ENCODE results near the gene PARD3. TPM values are rescaled to one million over a fixed set of nuclear protein-coding genes. Genes with fewer than 3 reads are reported as not detected.

Gene PARD3
- total RNA-seq, 2 experiments from 2014 or later = 3.6 to 4.0 TPM

- no peaks in the 10 kb centered on the region for H3K9me3 Mint-ChIP-seq
- CTCF ChIA-PET = interaction anchor here (0.5 kb wide), 1 partner anchor 60 kb away, joined by 3 read pairs; no protein-coding TSS in a partner anchor
Observed at GRCh38 chr10:34792881-34793280, 22.2 kb downstream of the PARD3 start.

GRCh38 chr10:34791947-34792346 lies 23.1 kb downstream of the PARD3 start:
- Mint-ChIP-seq H3K9me3 (no peaks in the 10 kb centered on the region), H3K4me3 (no peak overlapping the region), H3K27ac (no peak overlapping the region), H3K27me3 (ENCODE audit: low read depth) (peaks cover 10% of the 10 kb centered on the region), H3K4me1 (ENCODE audit: low read depth) (no peaks in the 10 kb centered on the region), H3K36me3 (ENCODE audit: low read depth) (no peaks in the 10 kb centered on the region)
- no peak for DNase-seq
- intact Hi-C loops (cut with micrococcal nuclease) = no loop called here
- CTCF ChIA-PET = no interaction called here

More at GRCh38 chr10:34792881-34793280, 22.2 kb downstream of the PARD3 start:
- peaks cover 10% of the 10 kb centered on the region for H3K27me3 Mint-ChIP-seq (ENCODE audit: low read depth)
- H3K27ac Mint-ChIP-seq = no peak overlapping the region
- H3K4me3 Mint-ChIP-seq = no peak overlapping the region
- no peak for DNase-seq
- H3K36me3 Mint-ChIP-seq (ENCODE audit: low read depth) = no peaks in the 10 kb centered on the region
- intact Hi-C loops (cut with micrococcal nuclease) = no loop called here
- no peaks in the 10 kb centered on the region for H3K4me1 Mint-ChIP-seq (ENCODE audit: low read depth)

- no peak overlapping the region for H3K4me3 Mint-ChIP-seq
- intact Hi-C loops (cut with micrococcal nuclease) = no loop called here
- H3K4me1 Mint-ChIP-seq (ENCODE audit: low read depth) = no peaks in the 10 kb centered on the region
- CTCF ChIA-PET = no interaction called here
- no peaks in the 10 kb centered on the region for H3K9me3 Mint-ChIP-seq
- peaks cover 10% of the 10 kb centered on the region for H3K27me3 Mint-ChIP-seq (ENCODE audit: low read depth)
- no peak overlapping the region for H3K27ac Mint-ChIP-seq
- no peaks in the 10 kb centered on the region for H3K36me3 Mint-ChIP-seq (ENCODE audit: low read depth)
- no peak for DNase-seq
Observed at GRCh38 chr10:34791228-34791627, 23.9 kb downstream of the PARD3 start.

- intact Hi-C loops (cut with micrococcal nuclease) = no loop called here
- no peaks in the 10 kb centered on the region for H3K4me1 Mint-ChIP-seq (ENCODE audit: low read depth)
- no peak overlapping the region for H3K27ac Mint-ChIP-seq
- peaks cover 10% of the 10 kb centered on the region for H3K27me3 Mint-ChIP-seq (ENCODE audit: low read depth)
- CTCF ChIA-PET = no interaction called here
- no peaks in the 10 kb centered on the region for H3K36me3 Mint-ChIP-seq (ENCODE audit: low read depth)
- no peak for DNase-seq
- H3K4me3 Mint-ChIP-seq = no peak overlapping the region
- no peaks in the 10 kb centered on the region for H3K9me3 Mint-ChIP-seq
Observed at GRCh38 chr10:34789966-34790506, 25.1 kb downstream of the PARD3 start.

- Mint-ChIP-seq H3K4me1 (ENCODE audit: low read depth) (no peaks in the 10 kb centered on the region), H3K27me3 (ENCODE audit: low read depth) (peaks cover 9% of the 10 kb centered on the region), H3K4me3 (no peak overlapping the region), H3K9me3 (no peaks in the 10 kb centered on the region), H3K27ac (no peak overlapping the region), H3K36me3 (ENCODE audit: low read depth) (no peaks in the 10 kb centered on the region)
- intact Hi-C loops (cut with micrococcal nuclease) = no loop called here
- CTCF ChIA-PET = no interaction called here
- DNase-seq = no peak
Observed at GRCh38 chr10:34786464-34786863, 28.6 kb downstream of the PARD3 start.

GRCh38 chr10:34781711-34782110 lies 33.4 kb downstream of the PARD3 start:
- CTCF ChIA-PET = no interaction called here
- Mint-ChIP-seq H3K4me3 (no peak overlapping the region), H3K9me3 (no peaks in the 10 kb centered on the region), H3K27me3 (ENCODE audit: low read depth) (peaks cover 22% of the 10 kb centered on the region), H3K36me3 (ENCODE audit: low read depth) (no peaks in the 10 kb centered on the region), H3K27ac (no peak overlapping the region), H3K4me1 (ENCODE audit: low read depth) (peaks cover 10% of the 10 kb centered on the region)
- DNase-seq = no peak
- intact Hi-C loops (cut with micrococcal nuclease) = no loop called here

- CTCF ChIA-PET = no interaction called here
- intact Hi-C loops (cut with micrococcal nuclease) = no loop called here
- Mint-ChIP-seq H3K4me3 (peak overlapping the region; percentile 2), H3K27me3 (ENCODE audit: low read depth) (peaks cover 24% of the 10 kb centered on the region), H3K9me3 (no peaks in the 10 kb centered on the region), H3K4me1 (ENCODE audit: low read depth) (peaks cover 10% of the 10 kb centered on the region), H3K36me3 (ENCODE audit: low read depth) (no peaks in the 10 kb centered on the region), H3K27ac (no peak overlapping the region)
- DNase-seq = peak; percentile 9
Observed at GRCh38 chr10:34780818-34781380, 34.2 kb downstream of the PARD3 start.

- Mint-ChIP-seq H3K27me3 (ENCODE audit: low read depth) (peaks cover 27% of the 10 kb centered on the region), H3K36me3 (ENCODE audit: low read depth) (no peaks in the 10 kb centered on the region), H3K27ac (no peak overlapping the region), H3K4me1 (ENCODE audit: low read depth) (peaks cover 10% of the 10 kb centered on the region), H3K9me3 (no peaks in the 10 kb centered on the region), H3K4me3 (no peak overlapping the region)
- DNase-seq = no peak
- CTCF ChIA-PET = interaction anchor here (0.6 kb wide), 1 partner anchor 75 kb away, joined by 3 read pairs; no protein-coding TSS in a partner anchor
- intact Hi-C loops (cut with micrococcal nuclease) = no loop called here
Observed at GRCh38 chr10:34778237-34778636, 36.9 kb downstream of the PARD3 start.

GRCh38 chr10:34776090-34776690 lies 38.9 kb downstream of the PARD3 start:
- H3K4me1 Mint-ChIP-seq (ENCODE audit: low read depth) = peaks cover 9% of the 10 kb centered on the region
- H3K36me3 Mint-ChIP-seq (ENCODE audit: low read depth) = no peaks in the 10 kb centered on the region
- H3K4me3 Mint-ChIP-seq = no peak overlapping the region
- DNase-seq = no peak
- CTCF ChIA-PET = interaction anchor here (0.6 to 0.9 kb wide), 2 partner anchors 32 to 642 kb away, joined by 3 to 4 read pairs; no protein-coding TSS in a partner anchor
- H3K9me3 Mint-ChIP-seq = no peaks in the 10 kb centered on the region
- intact Hi-C loops (cut with micrococcal nuclease) = no loop called here
- no peak overlapping the region for H3K27ac Mint-ChIP-seq
- peaks cover 23% of the 10 kb centered on the region for H3K27me3 Mint-ChIP-seq (ENCODE audit: low read depth)

GRCh38 chr10:34775044-34775637 lies 40.0 kb downstream of the PARD3 start:
- Mint-ChIP-seq H3K27me3 (ENCODE audit: low read depth) (peaks cover 21% of the 10 kb centered on the region), H3K4me1 (ENCODE audit: low read depth) (peaks cover 2% of the 10 kb centered on the region), H3K27ac (no peak overlapping the region), H3K9me3 (no peaks in the 10 kb centered on the region), H3K4me3 (no peak overlapping the region), H3K36me3 (ENCODE audit: low read depth) (no peaks in the 10 kb centered on the region)
- intact Hi-C loops (cut with micrococcal nuclease) = no loop called here
- DNase-seq = no peak
- CTCF ChIA-PET = no interaction called here

- H3K4me3 Mint-ChIP-seq = no peak overlapping the region
- intact Hi-C loops (cut with micrococcal nuclease) = no loop called here
- no peaks in the 10 kb centered on the region for H3K4me1 Mint-ChIP-seq (ENCODE audit: low read depth)
- no peaks in the 10 kb centered on the region for H3K36me3 Mint-ChIP-seq (ENCODE audit: low read depth)
- no peak overlapping the region for H3K27ac Mint-ChIP-seq
- CTCF ChIA-PET = no interaction called here
- peaks cover 24% of the 10 kb centered on the region for H3K27me3 Mint-ChIP-seq (ENCODE audit: low read depth)
- H3K9me3 Mint-ChIP-seq = no peaks in the 10 kb centered on the region
- DNase-seq = no peak
Observed at GRCh38 chr10:34773636-34774630, 41.2 kb downstream of the PARD3 start.

- Mint-ChIP-seq H3K4me3 (no peak overlapping the region), H3K4me1 (ENCODE audit: low read depth) (no peaks in the 10 kb centered on the region), H3K9me3 (no peaks in the 10 kb centered on the region), H3K27me3 (ENCODE audit: low read depth) (peaks cover 22% of the 10 kb centered on the region), H3K27ac (no peak overlapping the region), H3K36me3 (ENCODE audit: low read depth) (no peaks in the 10 kb centered on the region)
- no peak for DNase-seq
- CTCF ChIA-PET = no interaction called here
- intact Hi-C loops (cut with micrococcal nuclease) = no loop called here
Observed at GRCh38 chr10:34771525-34771924, 43.6 kb downstream of the PARD3 start.

Measured in activated naive CD4-positive, alpha-beta T cell treated with anti-CD3 and anti-CD28 coated beads for 36 hours (primary cell).